Panc1 (cell line): ENCODE results near the gene UGT1A8.

Source experiments
- CTCF ChIP-seq: fragments of 450-650 bp; IDR thresholded peaks from 2 replicates; pipeline ENCODE4 v1.5.1; 2017; ENCODE audit warnings: mild to moderate bottlenecking
- REST ChIP-seq, 2 experiments: IDR thresholded peaks; 2 replicates each; pipeline ENCODE4 v1.6.1; 2011 to 2012; ENCODE audit warnings: low read depth in 2 of 2, control low read depth in 1 of 2, low read length in 1 of 2, mild to moderate bottlenecking in 1 of 2, moderate library complexity in 1 of 2; ENCODE audit not compliant: insufficient read depth in 1 of 2

GRCh38 chr2:233766416-233766815 lies 149.0 kb downstream of the UGT1A8 start:
- TF ChIP-seq CTCF (no peak), REST (IDR thresholded peaks at IDR 0.05; ENCODE audit: insufficient read depth in 1 of 2, low read depth in 2 of 2, low read length in 1 of 2) (no peak)
